Pancreas (tissue), 10 donors: ENCODE results near the gene TENM4. TPM values are rescaled to one million over a fixed set of nuclear protein-coding genes. Genes with fewer than 3 reads are reported as not detected.
A peak's percentile ranks its signal among the peaks of the same experiment; 100 is the strongest.

ENCODE experiments used
- ATAC-seq, 4 donors: fragments of 200-7000 bp; cut with Tn5 transposase; one replicate each; pipeline versions ENCODE4 v1.8.0 to v1.9.1; 2020; ENCODE audit warnings: mild to moderate bottlenecking in 4 of 4, moderate library complexity in 4 of 4
- DNase-seq, 6 donors: peaks; one replicate each; pipeline ENCODE4 v3.0.0-alpha.2; 2020
- FAIRE-seq: peaks from 2 replicates; lab custom pipeline; 2012; peaks lifted over from hg19 to GRCh38; lab: Jason Lieb, UNC
- H3K27ac ChIP-seq, 4 donors: fragments of 200-600 bp; sonication (generic); 1 replicate in 3 of 4; 2 replicates in 1 of 4; pipeline versions ENCODE4 v1.5.0 to v1.8.0; 2020
- H3K27me3 ChIP-seq, 4 donors: fragments of 200-600 bp; one replicate each; pipeline ENCODE4 v1.8.0; 2021
- H3K36me3 ChIP-seq, 3 donors: fragments of 200-600 bp; sonication (generic) in 1 of 3; one replicate each; pipeline versions ENCODE4 v1.5.0 to v1.8.0; 2020 to 2021
- H3K4me1 ChIP-seq, 3 donors: fragments of 200-600 bp; one replicate each; pipeline ENCODE4 v1.8.0; 2021
- H3K4me3 ChIP-seq, 4 donors: fragments of 200-600 bp; sonication (generic) in 2 of 4; one replicate each; pipeline versions ENCODE4 v1.5.0 to v1.8.0; 2020 to 2021
- H3K9me3 ChIP-seq, 4 donors: fragments of 200-600 bp; one replicate each; pipeline ENCODE4 v1.8.0; 2021
- CTCF ChIP-seq, 4 donors: fragments of 200-600 bp; sonication (generic) in 3 of 4; IDR thresholded peaks; one replicate each; pipeline versions ENCODE4 v1.5.0 to v1.8.0; 2021; ENCODE audit warnings: antibody characterized with exemption in 4 of 4
- WGBS, 2 donors: extraction: QIAGEN DNeasy Blood & Tissue Kit; methylation state at CpG; one replicate each; pipeline ENCODE4 v1.1.7; 2013; 5-methylcytosine and 5-hydroxymethylcytosine counted together
- intact Hi-C, 3 donors: fragments of 100-400 bp; cut with DNase I; formaldehyde crosslinking; loops; one replicate each; pipeline versions ENCODE4 v1.11.1 to v1.14.2; 2022
- polyA plus RNA-seq, 2 donors: library from polyadenylated mRNA; stranded (reverse); fragments of 200-250 nt; gene quantifications; one replicate each; pipeline ENCODE4 v1.2.3, GENCODE V29; 2013
- total RNA-seq, 6 donors: library from RNA; stranded (reverse); fragmentation: NEBNext Ultra II Directional in 4 of 6; extraction: Animal tissue kit (Norgen Biotek cat#: 25700) in 4 of 6; gene quantifications; one replicate each; pipeline versions ENCODE4 v1.2.1 to v1.2.4, GENCODE V29; 2021 to 2023
- donor health status: healthy with polysubstance abuse.
- donor health status: DM: no; HTN: no; CAD: no; lungs with moderate emphysema.
- donor health status: DM: no; HTN: no; CAD: no.
- donor health status: control.
- donor health status: control.
- donor health status: Bipolar disorder and iron deficiency.
- donor health status: DM: yes; HTN: yes; CAD: no.
- donor health status: DM: no; HTN: no; CAD: no.
- donor health status: DM: no; HTN: no; CAD: no.
- donor health status: DM: yes; HTN: yes; CAD: no.

TENM4 gene
- total and polyA plus RNA-seq, 8 donors: 0.37 to 6.8 (median 1.3) TPM

- DNase-seq: no peak
- H3K36me3 ChIP-seq: no peaks in the 10 kb centered on the region
- no peaks in the 10 kb centered on the region for H3K4me1 ChIP-seq
- no peaks in the 10 kb centered on the region for H3K9me3 ChIP-seq
- ATAC-seq: no peak
- no peaks in the 10 kb centered on the region for H3K27me3 ChIP-seq
- no peak overlapping the region for H3K4me3 ChIP-seq
- FAIRE-seq: no peak
- no peak overlapping the region for H3K27ac ChIP-seq
- WGBS, 2 donors: 51 to 83% methylated on average over 3 of the region's 3 CpGs
- intact Hi-C loops: no loop called here
- no peak for TF ChIP-seq CTCF (IDR thresholded peaks at IDR 0.05)
Measured at GRCh38 chr11:79423736-79424135, 17.1 kb downstream of the TENM4 start.

GRCh38 chr11:79422866-79423265 lies 18.0 kb downstream of the TENM4 start:
- Histone ChIP-seq H3K36me3 (no peaks in the 10 kb centered on the region), H3K4me3 (no peak overlapping the region), H3K27ac (no peak overlapping the region), H3K4me1 (no peaks in the 10 kb centered on the region), H3K9me3 (no peaks in the 10 kb centered on the region), H3K27me3 (no peaks in the 10 kb centered on the region)
- no peak for FAIRE-seq
- WGBS, 2 donors: 84 to 88% methylated on average over 2 of the region's 2 CpGs
- intact Hi-C loops: no loop called here
- no peak for TF ChIP-seq CTCF (IDR thresholded peaks at IDR 0.05)
- no peak for DNase-seq
- no peak for ATAC-seq

- Histone ChIP-seq H3K4me1 (no peaks in the 10 kb centered on the region), H3K9me3 (no peaks in the 10 kb centered on the region), H3K36me3 (no peaks in the 10 kb centered on the region), H3K27me3 (no peaks in the 10 kb centered on the region), H3K4me3 (no peak overlapping the region), H3K27ac (no peak overlapping the region)
- intact Hi-C loops: no loop called here
- TF ChIP-seq CTCF (IDR thresholded peaks at IDR 0.05): no peak
- ATAC-seq (no peak), DNase-seq (no peak), FAIRE-seq (no peak)
- WGBS, 2 donors: 75 to 77% methylated on average over 4 of the region's 4 CpGs
Measured at GRCh38 chr11:79421820-79422219, 19.0 kb downstream of the TENM4 start.

GRCh38 chr11:79419120-79419519 lies 21.7 kb downstream of the TENM4 start:
- TF ChIP-seq CTCF (IDR thresholded peaks at IDR 0.05): no peak
- intact Hi-C loops: no loop called here
- DNase-seq (no peak), FAIRE-seq (no peak), ATAC-seq (peak in 1 of 4 donors; percentile 53)
- H3K27ac ChIP-seq: no peak overlapping the region
- H3K27me3 ChIP-seq: no peaks in the 10 kb centered on the region
- no peaks in the 10 kb centered on the region for H3K9me3 ChIP-seq
- H3K4me1 ChIP-seq: no peaks in the 10 kb centered on the region
- H3K4me3 ChIP-seq: no peak overlapping the region
- WGBS, 2 donors: 69 to 75% methylated on average over 5 of the region's 5 CpGs
- no peaks in the 10 kb centered on the region for H3K36me3 ChIP-seq

- Histone ChIP-seq H3K4me1 (no peaks in the 10 kb centered on the region), H3K27ac (no peak overlapping the region), H3K27me3 (no peaks in the 10 kb centered on the region), H3K36me3 (no peaks in the 10 kb centered on the region), H3K4me3 (no peak overlapping the region), H3K9me3 (no peaks in the 10 kb centered on the region)
- TF ChIP-seq CTCF (IDR thresholded peaks at IDR 0.05): no peak
- 55 to 90% methylated on average over 1 of the region's 1 CpG for WGBS, 2 donors
- intact Hi-C loops: no loop called here
- ATAC-seq: no peak
- DNase-seq: no peak
- no peak for FAIRE-seq
Measured at GRCh38 chr11:79418241-79418640, 22.6 kb downstream of the TENM4 start.
